Keratinocyte (primary cell): ENCODE results near the gene BMP7. TPM values are rescaled to one million over a fixed set of nuclear protein-coding genes. Genes with fewer than 3 reads are reported as not detected.

Source experiments
- DNase-seq: peaks from one replicate; pipeline ENCODE4 v3.0.0-alpha.2; 2011; ENCODE audit warnings: low read depth, missing footprints, low spot score
- FAIRE-seq: peaks from 2 replicates; lab custom pipeline; 2011; peaks lifted over from hg19 to GRCh38; lab: Jason Lieb, UNC
- H2AFZ ChIP-seq: 2 replicates; pipeline ENCODE4 v1.6.0; 2012; ENCODE audit warnings: low read length, control low read depth, inconsistent platforms; ENCODE audit not compliant: control insufficient read depth
- H3K27ac ChIP-seq: 2 replicates; pipeline ENCODE4 v1.5.1; 2011; ENCODE audit warnings: low read length; ENCODE audit not compliant: control insufficient read depth, insufficient read depth
- H3K27me3 ChIP-seq: 3 replicates; pipeline ENCODE4 v1.6.0; 2011; ENCODE audit warnings: low read length; ENCODE audit not compliant: control insufficient read depth, insufficient read depth; ENCODE audit errors: extremely low read depth
- H3K36me3 ChIP-seq, 2 experiments: 2 replicates in 1 of 2; 3 replicates in 1 of 2; pipeline ENCODE4 v1.5.1; 2011; ENCODE audit warnings: low read length in 2 of 2, mild to moderate bottlenecking in 1 of 2; ENCODE audit not compliant: control insufficient read depth in 2 of 2, insufficient read depth in 2 of 2; ENCODE audit errors: extremely low read depth in 1 of 2
- H3K4me1 ChIP-seq: 3 replicates; pipeline ENCODE4 v1.5.1; 2011; ENCODE audit warnings: low read length; ENCODE audit not compliant: control insufficient read depth, insufficient read depth; ENCODE audit errors: extremely low read depth
- H3K4me2 ChIP-seq: 3 replicates; pipeline ENCODE4 v1.6.0; 2011; ENCODE audit warnings: low read depth, low read length; ENCODE audit not compliant: control insufficient read depth, insufficient read depth; ENCODE audit errors: extremely low read depth
- H3K4me3 ChIP-seq, 3 experiments: fragments of 200-600 bp in 1 of 3; sonication (generic) in 1 of 3; 2 replicates in 2 of 3; 3 replicates in 1 of 3; pipeline ENCODE4 v1.5.1; 2011 to 2016; ENCODE audit warnings: low read length in 3 of 3, mild to moderate bottlenecking in 3 of 3, control low read depth in 2 of 3, inconsistent platforms in 1 of 3, low read depth in 1 of 3, mixed read lengths in 1 of 3, mixed run types in 1 of 3, moderate library complexity in 1 of 3; ENCODE audit not compliant: control insufficient read depth in 2 of 3, insufficient read depth in 2 of 3; ENCODE audit errors: extremely low read depth in 1 of 3
- H3K79me2 ChIP-seq: 2 replicates; pipeline ENCODE4 v1.6.0; 2012; ENCODE audit warnings: low read length; ENCODE audit not compliant: control insufficient read depth, insufficient read depth
- H3K9ac ChIP-seq: 3 replicates; pipeline ENCODE4 v1.6.0; 2011; ENCODE audit warnings: low read length; ENCODE audit not compliant: control insufficient read depth, insufficient read depth; ENCODE audit errors: extremely low read depth
- H3K9me1 ChIP-seq: 3 replicates; pipeline ENCODE4 v1.6.0; 2011; ENCODE audit warnings: low read length; ENCODE audit not compliant: control insufficient read depth, insufficient read depth; ENCODE audit errors: extremely low read depth
- H3K9me3 ChIP-seq: 2 replicates; pipeline ENCODE4 v1.5.1; 2012; ENCODE audit warnings: low read depth, low read length; ENCODE audit not compliant: control insufficient read depth
- H4K20me1 ChIP-seq: 3 replicates; pipeline ENCODE4 v1.6.0; 2011; ENCODE audit warnings: low read length; ENCODE audit not compliant: control insufficient read depth, insufficient read depth; ENCODE audit errors: extremely low read depth
- CTCF ChIP-seq, 3 experiments: IDR thresholded peaks in 1 of 3; conservative IDR thresholded peaks in 1 of 3; optimal IDR thresholded peaks in 1 of 3; 2 replicates in 2 of 3; 3 replicates in 1 of 3; pipeline versions ENCODE3 to v1.5.1; 2011; ENCODE audit warnings: low read length in 3 of 3, mild to moderate bottlenecking in 3 of 3, moderate library complexity in 2 of 3, control low read depth in 1 of 3, inconsistent platforms in 1 of 3; ENCODE audit not compliant: insufficient read depth in 2 of 3; ENCODE audit errors: extremely low read depth in 1 of 3
- EZH2 ChIP-seq: IDR thresholded peaks from one replicate; pipeline ENCODE4 v1.6.1; 2012; ENCODE audit warnings: inconsistent platforms, mild to moderate bottlenecking, low read length, moderate library complexity
- dilution Hi-C: fragments of 300-500 bp; cut with MboI; formaldehyde crosslinking; loops from one replicate; pipeline ENCODE4 v1.7.0; 2020; ENCODE audit warnings: low sequenced_read_pairs; ENCODE audit not compliant: extremely low pct_ligation_motif_present
- polyA plus RNA-seq, 5 experiments: library from polyadenylated mRNA; depleted of rRNA in 3 of 5; stranded (reverse) in 3 of 5; stranded (forward) in 1 of 5; unstranded in 1 of 5; fragments of >200 nt; gene quantifications; 1 replicate in 1 of 5; 2 replicates in 3 of 5; 3 replicates in 1 of 5; pipeline versions ENCODE4 v1.2.1 to v1.2.3, GENCODE V29; 2011 to 2012; ENCODE audit warnings: missing spikeins in 2 of 5, low read depth in 1 of 5, low replicate concordance in 1 of 5

The BMP7 gene
- polyA plus RNA-seq, 1 donor (not counting 4 experiments of a cell fraction or from before 2014, with no cell fraction given): 0.29 TPM

- no peaks in the 10 kb centered on the region for H3K79me2 ChIP-seq
- no peaks in the 10 kb centered on the region for H3K36me3 ChIP-seq
- H3K9ac ChIP-seq: no peak overlapping the region
- H3K4me1 ChIP-seq: peaks cover 6% of the 10 kb centered on the region
- no peak overlapping the region for H3K4me3 ChIP-seq
- H3K4me2 ChIP-seq: no peak overlapping the region
- dilution Hi-C loops: no loop called here
- peaks cover 2% of the 10 kb centered on the region for H4K20me1 ChIP-seq
- no peak overlapping the region for H3K27ac ChIP-seq
- DNase-seq: no peak
- H3K27me3 ChIP-seq: peaks cover 99% of the 10 kb centered on the region
- TF ChIP-seq CTCF (optimal IDR thresholded peaks at IDR 0.05 in 1 of 3, IDR thresholded peaks at IDR 0.05 in 1 of 3, conservative IDR thresholded peaks at IDR 0.05 in 1 of 3; ENCODE audit: extremely low read depth in 1 of 3, insufficient read depth in 2 of 3, low read length in 3 of 3): no peak
- no peak for TF ChIP-seq EZH2
- no peak for FAIRE-seq
- no peaks in the 10 kb centered on the region for H3K9me3 ChIP-seq
- H2AFZ ChIP-seq: no peak overlapping the region
- no peaks in the 10 kb centered on the region for H3K9me1 ChIP-seq
Observed at GRCh38 chr20:57262784-57263609, 3.4 kb downstream of the BMP7 start.

- dilution Hi-C loops: no loop called here
- TF ChIP-seq EZH2 (no peak), CTCF (optimal IDR thresholded peaks at IDR 0.05 in 1 of 3, IDR thresholded peaks at IDR 0.05 in 1 of 3, conservative IDR thresholded peaks at IDR 0.05 in 1 of 3; ENCODE audit: extremely low read depth in 1 of 3, insufficient read depth in 2 of 3, low read length in 3 of 3) (no peak)
- Histone ChIP-seq H4K20me1 (no peaks in the 10 kb centered on the region), H3K9me1 (no peaks in the 10 kb centered on the region), H3K27me3 (peaks cover 97% of the 10 kb centered on the region), H3K79me2 (no peaks in the 10 kb centered on the region), H3K9ac (no peak overlapping the region), H3K4me1 (peaks cover 6% of the 10 kb centered on the region), H3K27ac (no peak overlapping the region), H3K36me3 (no peaks in the 10 kb centered on the region), H2AFZ (no peak overlapping the region), H3K4me2 (no peak overlapping the region), H3K9me3 (no peaks in the 10 kb centered on the region), H3K4me3 (no peak overlapping the region)
- no peak for FAIRE-seq
- no peak for DNase-seq
Observed at GRCh38 chr20:57262301-57262700, 4.1 kb downstream of the BMP7 start.
